Suprapubic skin (tissue), 3 donors: ENCODE data around the gene MBD4.

Experiments used
- CTCF ChIP-seq, 2 donors: fragments of 200-600 bp in 1 of 2; fragments of 450-650 bp in 1 of 2; sonication (generic) in 1 of 2; IDR thresholded peaks; one replicate each; pipeline ENCODE4 v1.5.1; 2016 to 2019; ENCODE audit warnings: antibody characterized with exemption in 2 of 2, mild to moderate bottlenecking in 1 of 2, moderate library complexity in 1 of 2
- EP300 ChIP-seq: sonication (generic); formaldehyde crosslinking; IDR thresholded peaks from one replicate; pipeline ENCODE4 v1.6.1; 2017; ENCODE audit warnings: antibody characterized with exemption
- POLR2A ChIP-seq, 2 donors: fragments of 450-650 bp; IDR thresholded peaks; one replicate each; pipeline ENCODE4 v1.6.1; 2017; ENCODE audit warnings: antibody characterized with exemption in 2 of 2, mild to moderate bottlenecking in 2 of 2, moderate library complexity in 2 of 2

- TF ChIP-seq POLR2A (IDR thresholded peaks at IDR 0.05): no peak
- TF ChIP-seq CTCF (IDR thresholded peaks at IDR 0.05): no peak
- TF ChIP-seq EP300: no peak
Measured at GRCh38 chr3:129419476-129419875, 20.3 kb downstream of the MBD4 start.
